IPS DF 6.9 (cell line): ENCODE results near the gene RIN3.
"Not testable (repeated sequence)": the region's sequence is repeated elsewhere in the genome, so short reads cannot be mapped to it uniquely, and the experiment has no call there.

Source experiments
- DNase-seq: peaks from one replicate; pipeline ENCODE4 v3.0.0-alpha.2; 2013; ENCODE audit warnings: low read depth, low spot score
- H3K27ac ChIP-seq: one replicate; pipeline ENCODE4 v1.5.1; 2013; ENCODE audit warnings: low read length, control low read depth
- H3K27me3 ChIP-seq: 2 replicates; pipeline ENCODE4 v1.6.1; 2013; ENCODE audit warnings: mild to moderate bottlenecking, low read length; ENCODE audit not compliant: control insufficient read depth, insufficient read depth
- H3K36me3 ChIP-seq: 2 replicates; pipeline ENCODE4 v1.6.1; 2013; ENCODE audit warnings: low read length; ENCODE audit not compliant: control insufficient read depth, insufficient read depth
- H3K4me1 ChIP-seq: 2 replicates; pipeline ENCODE4 v1.6.1; 2013; ENCODE audit warnings: low read length; ENCODE audit not compliant: control insufficient read depth, insufficient read depth
- H3K4me3 ChIP-seq: 2 replicates; pipeline ENCODE4 v1.5.1; 2013; ENCODE audit warnings: mild to moderate bottlenecking, low read length
- H3K9me3 ChIP-seq: 2 replicates; pipeline ENCODE4 v1.6.1; 2013; ENCODE audit warnings: low read length, inconsistent platforms; ENCODE audit not compliant: control insufficient read depth, insufficient read depth
- WGBS: extraction: QIAGEN DNeasy Blood & Tissue Kit; methylation state at CpG from one replicate; pipeline ENCODE4 v1.1.7; 2013; ENCODE audit warnings: mixed read lengths, missing lambda C conversion rate; ENCODE audit not compliant: insufficient read length, insufficient coverage; 5-methylcytosine and 5-hydroxymethylcytosine counted together

Gene RIN3

GRCh38 chr14:92638266-92638665 lies 124.7 kb downstream of the RIN3 start:
- no peaks in the 10 kb centered on the region for H3K36me3 ChIP-seq
- no peaks in the 10 kb centered on the region for H3K27me3 ChIP-seq
- no peak for DNase-seq
- H3K9me3 ChIP-seq, result no peaks in the 10 kb centered on the region
- no CpG with 5 or more reads among the region's 9 CpGs for WGBS
- H3K27ac ChIP-seq, result no peak overlapping the region
- no peak overlapping the region for H3K4me3 ChIP-seq
- H3K4me1 ChIP-seq, result no peaks in the 10 kb centered on the region

- DNase-seq, result no peak
- no peaks in the 10 kb centered on the region for H3K27me3 ChIP-seq
- H3K27ac ChIP-seq, result no peak overlapping the region
- no CpG with 5 or more reads among the region's 7 CpGs for WGBS
- no peaks in the 10 kb centered on the region for H3K36me3 ChIP-seq
- no peaks in the 10 kb centered on the region for H3K4me1 ChIP-seq
- H3K4me3 ChIP-seq, result no peak overlapping the region
- H3K9me3 ChIP-seq, result no peaks in the 10 kb centered on the region
Observed at GRCh38 chr14:92638904-92639303, 125.3 kb downstream of the RIN3 start.

GRCh38 chr14:92639472-92640117 lies 126.0 kb downstream of the RIN3 start:
- H3K9me3 ChIP-seq, H3K4me1 ChIP-seq, H3K27me3 ChIP-seq, H3K27ac ChIP-seq, DNase-seq, H3K4me3 ChIP-seq, H3K36me3 ChIP-seq: not testable (repeated sequence)
- no CpG with 5 or more reads among the region's 23 CpGs for WGBS

GRCh38 chr14:92641306-92641705 lies 127.7 kb downstream of the RIN3 start:
- WGBS, result no CpG with 5 or more reads among the region's 10 CpGs
- no peak for DNase-seq

GRCh38 chr14:92644171-92644969 lies 130.8 kb downstream of the RIN3 start:
- H3K4me3 ChIP-seq, result no peak overlapping the region
- no CpG with 5 or more reads among the region's 9 CpGs for WGBS
- H3K27me3 ChIP-seq, result no peaks in the 10 kb centered on the region
- no peaks in the 10 kb centered on the region for H3K36me3 ChIP-seq
- no peak overlapping the region for H3K27ac ChIP-seq
- no peaks in the 10 kb centered on the region for H3K9me3 ChIP-seq
- no peak for DNase-seq
- no peaks in the 10 kb centered on the region for H3K4me1 ChIP-seq

More at GRCh38 chr14:92641306-92641705, 127.7 kb downstream of the RIN3 start:
- no peak overlapping the region for H3K27ac ChIP-seq
- H3K4me3 ChIP-seq, result no peak overlapping the region
- no peaks in the 10 kb centered on the region for H3K4me1 ChIP-seq
- H3K9me3 ChIP-seq, result no peaks in the 10 kb centered on the region
- no peaks in the 10 kb centered on the region for H3K27me3 ChIP-seq
- H3K36me3 ChIP-seq, result no peaks in the 10 kb centered on the region

GRCh38 chr14:92644970-92645515 lies 131.5 kb downstream of the RIN3 start:
- Histone ChIP-seq H3K27me3 (no peaks in the 10 kb centered on the region), H3K9me3 (no peaks in the 10 kb centered on the region), H3K27ac (no peak overlapping the region), H3K4me3 (no peak overlapping the region), H3K4me1 (no peaks in the 10 kb centered on the region), H3K36me3 (no peaks in the 10 kb centered on the region)
- WGBS, result no CpG with 5 or more reads among the region's 9 CpGs
- DNase-seq, result no peak

GRCh38 chr14:92645841-92646478 lies 132.4 kb downstream of the RIN3 start:
- Histone ChIP-seq H3K27ac (no peak overlapping the region), H3K4me3 (no peak overlapping the region), H3K9me3 (no peaks in the 10 kb centered on the region), H3K27me3 (no peaks in the 10 kb centered on the region), H3K36me3 (no peaks in the 10 kb centered on the region), H3K4me1 (no peaks in the 10 kb centered on the region)
- no CpG with 5 or more reads among the region's 13 CpGs for WGBS
- no peak for DNase-seq

- Histone ChIP-seq H3K4me3 (no peak overlapping the region), H3K9me3 (no peaks in the 10 kb centered on the region), H3K36me3 (no peaks in the 10 kb centered on the region), H3K27me3 (no peaks in the 10 kb centered on the region), H3K27ac (no peak overlapping the region), H3K4me1 (no peaks in the 10 kb centered on the region; the same call in 1 of the 2 replicates)
- no CpG with 5 or more reads among the region's 9 CpGs for WGBS
- no peak for DNase-seq
Observed at GRCh38 chr14:92646952-92647796, 133.6 kb downstream of the RIN3 start.

GRCh38 chr14:92647797-92648279 lies 134.3 kb downstream of the RIN3 start:
- no peak for DNase-seq
- H3K9me3 ChIP-seq, result no peaks in the 10 kb centered on the region
- H3K36me3 ChIP-seq, result no peaks in the 10 kb centered on the region
- WGBS, result no CpG with 5 or more reads among the region's 4 CpGs
- no peaks in the 10 kb centered on the region for H3K27me3 ChIP-seq
- H3K4me3 ChIP-seq, result no peak overlapping the region
- H3K27ac ChIP-seq, result no peak overlapping the region
- no peaks in the 10 kb centered on the region; the same call in 1 of the 2 replicates for H3K4me1 ChIP-seq
